ENCODE measurements around the gene MAP4. TPM values are rescaled to one million over a fixed set of nuclear protein-coding genes. Genes with fewer than 3 reads are reported as not detected.

Gene MAP4
- total RNA-seq, 1 experiment from 2014 or later: 140 TPM

GRCh38 chr3:47961036-47961435 is 55.2 kb downstream of the MAP4 start:
- Mint-ChIP-seq H3K4me3 (no peak overlapping the region), H3K4me1 (peaks cover 19 to 24% of the 10 kb centered on the region in 2 experiments), H3K27ac (no peak overlapping the region), H3K36me3 (ENCODE audit: insufficient read depth in 1 of 3, low read depth in 3 of 3) (peaks cover 5 to 10% (median 8%) of the 10 kb centered on the region in 3 experiments; a peak in 4 of 7 replicates), H3K27me3 (ENCODE audit: low read depth) (no peaks in the 10 kb centered on the region), H3K9me3 (peaks cover 0 to 2% of the 10 kb centered on the region in 2 experiments; a peak in 1 of 5 replicates)
- no peaks in the 10 kb centered on the region for H4K20me1 ChIP-seq (ENCODE audit: control insufficient read depth, insufficient read depth, insufficient read length)
- H3K23ac ChIP-seq (ENCODE audit: insufficient read length, low read depth, low read length): no peak overlapping the region
- H3K79me1 ChIP-seq (ENCODE audit: insufficient read depth, low read depth, low read length, poor library complexity, severe bottlenecking): no peaks in the 10 kb centered on the region
- no peak overlapping the region for H4K8ac ChIP-seq (replicated peaks; ENCODE audit: insufficient read length, low read depth, low read length)
- no peak overlapping the region for H3T11ph ChIP-seq (ENCODE audit: low read length)
- no peak overlapping the region for H2BK120ac ChIP-seq (ENCODE audit: low read depth, low read length, poor library complexity, severe bottlenecking)
- no peak overlapping the region for H2BK12ac ChIP-seq (ENCODE audit: insufficient read length, low read depth, low read length)
- no peak overlapping the region for H2BK20ac ChIP-seq (ENCODE audit: low read depth, low read length, poor library complexity, severe bottlenecking)
- no peak overlapping the region for H2AK5ac ChIP-seq (ENCODE audit: insufficient read length, low read length)
- H3K14ac ChIP-seq (ENCODE audit: insufficient read depth, low read length): no peak overlapping the region
- no peak overlapping the region for H3K9ac ChIP-seq (ENCODE audit: extremely low read depth, insufficient read length, low read length)
- H3K27me3 ChIP-seq (ENCODE audit: insufficient read depth, low read length): no peaks in the 10 kb centered on the region
- H3K4ac ChIP-seq (ENCODE audit: low read depth, low read length): no peak overlapping the region
- H3K23me2 ChIP-seq (ENCODE audit: insufficient read length, low read depth, low read length, poor library complexity, severe bottlenecking): no peaks in the 10 kb centered on the region
- 0 out of 2 replicates have a peak, but pooled peaks cover 3% of the 10 kb centered on the region for H3K79me2 ChIP-seq (ENCODE audit: insufficient read depth, low read length)
- H4K91ac ChIP-seq (ENCODE audit: insufficient read length, low read depth, low read length): no peak overlapping the region
- no peak overlapping the region for H3K4me2 ChIP-seq (ENCODE audit: insufficient read depth, insufficient read length, low read length)
- no peak overlapping the region for H3K56ac ChIP-seq (ENCODE audit: insufficient read length, low read depth, low read length)
- TF ChIP-seq CTCF (conservative IDR thresholded peaks at IDR 0.05): no peak
- no peak overlapping the region for H3K18ac ChIP-seq (ENCODE audit: insufficient read length, low read depth, low read length)
- WGBS (ENCODE audit: extremely low coverage, insufficient read length, low lambda C conversion rate): no CpG with 5 or more reads among the region's 1 CpG
- no peak overlapping the region for H2BK5ac ChIP-seq (ENCODE audit: insufficient read length, low read length)
- no peak for DNase-seq
- H4K5ac ChIP-seq (ENCODE audit: insufficient read length, low read depth, low read length): no peak overlapping the region
- H3K27ac ChIP-seq (ENCODE audit: insufficient read length, low read depth, low read length): no peak overlapping the region
- H3K9me3 ChIP-seq (ENCODE audit: control insufficient read depth, low read depth, low read length): no peaks in the 10 kb centered on the region
- H3K4me1 ChIP-seq (ENCODE audit: insufficient read depth, low read length): peaks cover 2% of the 10 kb centered on the region; the same call in 1 of the 2 replicates
- no peak overlapping the region for H2AFZ ChIP-seq (ENCODE audit: low read length)
- no peak overlapping the region for H2BK15ac ChIP-seq (ENCODE audit: low read depth, low read length)

Data from H9 (cell line).